H1 (cell line): ENCODE data around the gene STK16. TPM values are rescaled to one million over a fixed set of nuclear protein-coding genes. Genes with fewer than 3 reads are reported as not detected.

ENCODE experiments used
- CTCF ChIA-PET: fragments of 300-600 bp; sonication (Branson Sonifier 250); formaldehyde crosslinking; loops from one replicate; lab custom pipeline; 2021; ENCODE audit not compliant: partially characterized antibody; lab: Charles Lee
- POLR2A ChIA-PET: fragments of 300-600 bp; sonication (Branson Sonifier 250); formaldehyde crosslinking; loops from one replicate; lab custom pipeline; 2021; ENCODE audit warnings: inconsistent platforms; ENCODE audit not compliant: partially characterized antibody; lab: Charles Lee
- DNase-seq, 2 experiments: peaks; one replicate each; pipeline versions ENCODE4 v3.0.0 to v3.0.0-alpha.2; 2010 to 2022; ENCODE audit warnings: low spot score in 2 of 2, low read depth in 1 of 2, mixed read lengths in 1 of 2
- FAIRE-seq: peaks from 2 replicates; lab custom pipeline; 2011; peaks lifted over from hg19 to GRCh38; lab: Jason Lieb, UNC
- H2AFZ ChIP-seq: 2 replicates; pipeline ENCODE4 v1.8.1; 2012; ENCODE audit warnings: low read length, inconsistent platforms
- H2AK5ac ChIP-seq: 2 replicates; pipeline ENCODE4 v1.6.1; 2013; ENCODE audit warnings: low read depth, low read length
- H2BK120ac ChIP-seq: replicated peaks from 2 replicates; pipeline ENCODE3; 2013; ENCODE audit warnings: low read depth, low read length, inconsistent platforms
- H2BK12ac ChIP-seq: 2 replicates; pipeline ENCODE4 v1.6.1; 2013; ENCODE audit warnings: low read depth, low read length
- H2BK15ac ChIP-seq: 2 replicates; pipeline ENCODE4 v1.6.1; 2013; ENCODE audit warnings: low read length
- H2BK20ac ChIP-seq: 2 replicates; pipeline ENCODE4 v1.6.1; 2013; ENCODE audit warnings: low read length
- H2BK5ac ChIP-seq: 2 replicates; pipeline ENCODE4 v1.6.1; 2013; ENCODE audit warnings: low read depth, low read length
- H3K14ac ChIP-seq: 2 replicates; pipeline ENCODE4 v1.6.1; 2013; ENCODE audit warnings: inconsistent platforms; ENCODE audit not compliant: insufficient read length
- H3K18ac ChIP-seq: 2 replicates; pipeline ENCODE4 v1.6.1; 2013; ENCODE audit warnings: low read length; ENCODE audit errors: extremely low read depth
- H3K23ac ChIP-seq: 2 replicates; pipeline ENCODE4 v1.6.1; 2013; ENCODE audit warnings: inconsistent platforms; ENCODE audit not compliant: insufficient read length
- H3K23me2 ChIP-seq: 2 replicates; pipeline ENCODE4 v1.6.1; 2013; ENCODE audit warnings: low read depth, low read length
- H3K27ac ChIP-seq: 2 replicates; pipeline ENCODE4 v1.6.1; 2011; ENCODE audit warnings: low read depth, low read length, inconsistent platforms
- H3K27me3 ChIP-seq, 4 experiments: replicated peaks in 1 of 4; 1 replicate in 1 of 4; 2 replicates in 3 of 4; pipeline versions ENCODE4 v1.6.1 to v1.8.1; 2011 to 2013; ENCODE audit warnings: low read length in 3 of 4, mild to moderate bottlenecking in 3 of 4, inconsistent platforms in 2 of 4, mixed read lengths in 2 of 4, moderate library complexity in 1 of 4; ENCODE audit not compliant: control insufficient read depth in 3 of 4, insufficient read depth in 3 of 4; ENCODE audit errors: extremely low read depth in 1 of 4
- H3K36me3 ChIP-seq, 4 experiments: 2 replicates each; pipeline versions ENCODE4 v1.6.1 to v1.8.1; 2011 to 2013; ENCODE audit warnings: mild to moderate bottlenecking in 4 of 4, low read length in 3 of 4, moderate library complexity in 2 of 4, control low read depth in 1 of 4, inconsistent platforms in 1 of 4; ENCODE audit not compliant: insufficient read depth in 4 of 4, control insufficient read depth in 2 of 4
- H3K4ac ChIP-seq: replicated peaks from 2 replicates; pipeline ENCODE3; 2013; ENCODE audit warnings: low read length, low read depth, mixed read lengths, inconsistent platforms; ENCODE audit not compliant: insufficient read length
- H3K4me1 ChIP-seq, 4 experiments: replicated peaks in 1 of 4; 1 replicate in 1 of 4; 2 replicates in 3 of 4; pipeline versions ENCODE4 v1.6.1 to v1.8.1; 2011 to 2013; ENCODE audit warnings: low read length in 3 of 4, inconsistent platforms in 2 of 4, mixed read lengths in 1 of 4; ENCODE audit not compliant: insufficient read depth in 4 of 4, control insufficient read depth in 3 of 4
- H3K4me2 ChIP-seq, 2 experiments: 2 replicates each; pipeline versions ENCODE4 v1.6.1 to v1.8.1; 2011 to 2013; ENCODE audit warnings: low read depth in 2 of 2, low read length in 2 of 2, control low read depth in 1 of 2, inconsistent platforms in 1 of 2, mild to moderate bottlenecking in 1 of 2; ENCODE audit not compliant: insufficient read depth in 1 of 2
- H3K4me3 ChIP-seq, 4 experiments: fragments of 200-600, 300-600 bp in 1 of 4; sonication (generic), shearing (Covaris generic), sonication (Bioruptor Twin) in 1 of 4; 2 replicates each; pipeline versions ENCODE4 v1.5.1 to v1.8.1; 2011 to 2016; ENCODE audit warnings: low read length in 4 of 4, low read depth in 3 of 4, control low read depth in 2 of 4, inconsistent platforms in 2 of 4, mild to moderate bottlenecking in 2 of 4, mixed read lengths in 1 of 4, moderate library complexity in 1 of 4; ENCODE audit not compliant: insufficient read depth in 2 of 4; ENCODE audit errors: extremely low read depth in 1 of 4
- H3K56ac ChIP-seq: replicated peaks from 2 replicates; pipeline ENCODE3; 2013; ENCODE audit warnings: low read depth, mild to moderate bottlenecking, mixed read lengths, low read length, inconsistent platforms; ENCODE audit not compliant: insufficient read length
- H3K79me1 ChIP-seq: 2 replicates; pipeline ENCODE4 v1.6.1; 2013; ENCODE audit warnings: low read depth, low read length, control low read depth
- H3K79me2 ChIP-seq, 2 experiments: 2 replicates each; pipeline versions ENCODE4 v1.6.1 to v1.8.1; 2012 to 2013; ENCODE audit warnings: low read length in 2 of 2, mild to moderate bottlenecking in 2 of 2, inconsistent platforms in 1 of 2; ENCODE audit not compliant: insufficient read depth in 2 of 2, control insufficient read depth in 1 of 2
- H3K9ac ChIP-seq, 4 experiments: replicated peaks in 1 of 4; 1 replicate in 1 of 4; 2 replicates in 3 of 4; pipeline versions ENCODE4 v1.6.1 to v1.8.1; 2011 to 2013; ENCODE audit warnings: low read depth in 3 of 4, low read length in 3 of 4, control low read depth in 2 of 4, mild to moderate bottlenecking in 2 of 4, moderate library complexity in 2 of 4, inconsistent platforms in 1 of 4; ENCODE audit errors: extremely low read depth in 1 of 4
- H3K9me3 ChIP-seq, 2 experiments: 2 replicates each; pipeline versions ENCODE4 v1.6.1 to v1.8.1; 2012 to 2013; ENCODE audit warnings: mild to moderate bottlenecking in 2 of 2, moderate library complexity in 2 of 2, control low read depth in 1 of 2, inconsistent platforms in 1 of 2, low read depth in 1 of 2, low read length in 1 of 2, mixed read lengths in 1 of 2; ENCODE audit not compliant: insufficient read depth in 2 of 2
- H4K20me1 ChIP-seq, 2 experiments: replicated peaks in 1 of 2; 2 replicates each; pipeline versions ENCODE3 to v1.8.1; 2011 to 2013; ENCODE audit warnings: inconsistent platforms in 2 of 2, low read length in 2 of 2, mild to moderate bottlenecking in 1 of 2; ENCODE audit not compliant: insufficient read depth in 2 of 2, control insufficient read depth in 1 of 2
- H4K5ac ChIP-seq: 2 replicates; pipeline ENCODE4 v1.6.1; 2013; ENCODE audit warnings: low read length, low read depth, mixed read lengths, inconsistent platforms; ENCODE audit not compliant: insufficient read length
- H4K8ac ChIP-seq: 2 replicates; pipeline ENCODE4 v1.8.0; 2013; ENCODE audit warnings: mild to moderate bottlenecking, moderate library complexity, low read length, inconsistent platforms; ENCODE audit not compliant: insufficient read depth; ENCODE audit errors: extremely low read depth
- H4K91ac ChIP-seq: replicated peaks from 2 replicates; pipeline ENCODE3; 2013; ENCODE audit warnings: low read length, mixed read lengths, inconsistent platforms; ENCODE audit not compliant: insufficient read length
- ATF3 ChIP-seq: IDR thresholded peaks from 2 replicates; pipeline ENCODE4 v1.6.1; 2011; ENCODE audit warnings: low read depth, mild to moderate bottlenecking, low read length; ENCODE audit not compliant: insufficient read depth
- E2F6 ChIP-seq: IDR thresholded peaks from 2 replicates; pipeline ENCODE4 v1.6.1; 2012; ENCODE audit warnings: inconsistent platforms
- GTF2F1 ChIP-seq: IDR thresholded peaks from 2 replicates; pipeline ENCODE4 v1.6.1; 2012; ENCODE audit warnings: low read depth, low read length, improper control_type of control experiment, borderline replicate concordance
- HDAC6 ChIP-seq: IDR thresholded peaks from one replicate; pipeline ENCODE4 v1.7.1; 2012; ENCODE audit warnings: low read depth, mild to moderate bottlenecking, inconsistent platforms, low read length, moderate library complexity
- MAX ChIP-seq: IDR thresholded peaks from 2 replicates; pipeline ENCODE4 v1.6.1; 2012; ENCODE audit warnings: inconsistent platforms
- PHF8 ChIP-seq: fragments of 200-600 bp; sonication (generic); conservative IDR thresholded peaks from 2 replicates; pipeline ENCODE4 v1.7.1; 2012; ENCODE audit warnings: low read depth, mild to moderate bottlenecking, inconsistent platforms, low read length, moderate library complexity
- RFX5 ChIP-seq: IDR thresholded peaks from 2 replicates; pipeline ENCODE4 v1.6.1; 2011; ENCODE audit warnings: low read depth, low read length, improper control_type of control experiment, borderline replicate concordance
- TEAD4 ChIP-seq: IDR thresholded peaks from 2 replicates; pipeline ENCODE4 v1.6.1; 2012; ENCODE audit warnings: low read depth, low read length, inconsistent platforms, mixed read lengths
- USF2 ChIP-seq: IDR thresholded peaks from 2 replicates; pipeline ENCODE4 v1.6.1; 2011; ENCODE audit warnings: low read length, improper control_type of control experiment
- ZNF274 ChIP-seq: IDR thresholded peaks from 2 replicates; pipeline ENCODE4 v1.7.0; 2012; ENCODE audit warnings: low read length, borderline replicate concordance; ENCODE audit errors: extremely low read depth
- WGBS, 2 experiments: shearing (Covaris generic) in 1 of 2; methylation state at CpG; one replicate each; pipeline versions ENCODE4 v1.1.6 to v1.1.7; 2013 to 2015; ENCODE audit warnings: low lambda C conversion rate in 2 of 2, mixed read lengths in 2 of 2, inconsistent platforms in 1 of 2, low coverage in 1 of 2, missing lambda C conversion rate in 1 of 2; ENCODE audit not compliant: insufficient replicate concordance in 2 of 2, insufficient coverage in 1 of 2, insufficient read length in 1 of 2; ENCODE audit errors: extremely low coverage in 1 of 2, missing lambda C conversion rate in 1 of 2; 5-methylcytosine and 5-hydroxymethylcytosine counted together
- polyA plus RNA-seq, 7 experiments: library from polyadenylated mRNA; depleted of rRNA in 3 of 7; stranded (reverse) in 5 of 7; unstranded in 2 of 7; fragments of >200 nt in 5 of 7; fragments of 200-250 nt in 2 of 7; gene quantifications; 1 replicate in 5 of 7; 2 replicates in 1 of 7; 4 replicates in 1 of 7; pipeline versions ENCODE4 v1.2.1 to v1.2.3, GENCODE V29; 2011 to 2013; ENCODE audit warnings: missing spikeins in 2 of 7, mixed read lengths in 2 of 7
- total RNA-seq: library from RNA; stranded (reverse); fragmentation: NEBNext Ultra II Directional; extraction: Animal tissue kit (Norgen Biotek cat#: 25700); gene quantifications from 2 replicates; pipeline ENCODE4 v1.2.1, GENCODE V29; 2021

The STK16 gene
- total and polyA plus RNA-seq, 2 of the 8 experiments (the other 6 are each of a cell fraction or from before 2014, with no cell fraction given), result 21.3 to 51.4 TPM

- Histone ChIP-seq H3K56ac (no peak overlapping the region), H2BK15ac (0 out of 2 replicates have a peak overlapping the region, but pooled peaks have one; percentile 61), H3K4me3 (no peak overlapping the region), H3K14ac (no peak overlapping the region), H2BK5ac (no peak overlapping the region), H4K20me1 (peaks cover 0 to 2% of the 10 kb centered on the region in 2 experiments), H3K4me2 (no peak overlapping the region), H2BK12ac (no peak overlapping the region), H2AFZ (no peak overlapping the region), H3K36me3 (no peaks in the 10 kb centered on the region), H3K9ac (no peak overlapping the region), H2AK5ac (no peak overlapping the region), H3K23ac (no peak overlapping the region), H2BK20ac (no peak overlapping the region), H2BK120ac (no peak overlapping the region), H4K8ac (no peak overlapping the region), H3K79me1 (no peaks in the 10 kb centered on the region), H3K18ac (no peak overlapping the region), H3K4me1 (peaks cover 0 to 7% (median 2%) of the 10 kb centered on the region in 4 experiments; a peak in 6 of 7 replicates), H3K23me2 (peaks cover 4% of the 10 kb centered on the region; the same call in 1 of the 2 replicates), H4K5ac (no peak overlapping the region), H4K91ac (no peak overlapping the region), H3K27me3 (peaks cover 0 to 22% (median 13%) of the 10 kb centered on the region in 4 experiments; a peak in 6 of 7 replicates), H3K9me3 (0 out of 4 replicates have a peak, but pooled peaks cover 0 to 5% of the 10 kb centered on the region in 2 experiments), H3K27ac (no peak overlapping the region), H3K79me2 (no peaks in the 10 kb centered on the region), H3K4ac (no peak overlapping the region)
- CTCF ChIA-PET, result interaction anchor here (0.6 to 11.7 kb wide), 11 partner anchors 10 to 262 kb away, joined by 3 to 220 read pairs (median 5); partner anchors contain the start of genes DNAJB2, PTPRN and TUBA4B
- 91% methylated on average over 7 of the region's 7 CpGs; no CpG with 5 or more reads in 1 of the 2 experiments for WGBS, 2 experiments
- POLR2A ChIA-PET, result interaction anchor here (0.7 to 2.3 kb wide), 4 partner anchors 12 to 112 kb away, joined by 3 to 13 read pairs (median 4); partner anchors contain the start of genes DNAJB2 and TUBA4B
- no peak for FAIRE-seq
- no peak for TF ChIP-seq USF2
- no peak for TF ChIP-seq ZNF274
- no peak for TF ChIP-seq HDAC6
- no peak for TF ChIP-seq ATF3
- no peak for TF ChIP-seq GTF2F1
- no peak for TF ChIP-seq E2F6
- TF ChIP-seq PHF8, result no peak
- TF ChIP-seq TEAD4, result no peak
- TF ChIP-seq RFX5, result no peak
- no peak for TF ChIP-seq MAX
- no peak for DNase-seq
Observed at GRCh38 chr2:219291394-219291793, 46.1 kb downstream of the STK16 start.
